HepG2 (cell line): Measurements from ENCODE around the gene PFKP. TPM values are rescaled to one million over a fixed set of nuclear protein-coding genes. Genes with fewer than 3 reads are reported as not detected.

ENCODE experiments used
- ATAC-seq: fragments of 200-7000 bp; cut with Tn5 transposase; 3 replicates; pipeline ENCODE4 v1.9.1; 2020; ENCODE audit warnings: mild to moderate bottlenecking, moderate library complexity
- BruUV-seq: library from RNA; stranded (reverse); fragments of 400-500 nt; replicated peaks from 2 replicates; lab custom pipeline; 2021; lab: Mats Ljungman, UMichigan
- CTCF ChIA-PET: fragments of 300-600 bp; formaldehyde crosslinking; extraction: SDS; loops from one replicate; lab custom pipeline; 2021; ENCODE audit warnings: low total read pairs, inconsistent platforms, low intra/inter-chr PET ratio; lab: Yijun Ruan, JAX
- POLR2A ChIA-PET: fragments of 350-600 bp; sonication (Branson Sonifier 250); formaldehyde crosslinking; loops from one replicate; lab custom pipeline; 2020; ENCODE audit warnings: antibody characterized with exemption, inconsistent platforms; lab: Yijun Ruan, JAX
- DNase-seq: peaks from one replicate; pipeline ENCODE4 v3.0.0-alpha.2; 2015; ENCODE audit warnings: low spot score
- FAIRE-seq: peaks from 3 replicates; lab custom pipeline; 2011; peaks lifted over from hg19 to GRCh38; lab: Jason Lieb, UNC
- H2AFZ ChIP-seq: one replicate; pipeline ENCODE4 v1.6.1; 2011; ENCODE audit warnings: low read length, inconsistent platforms
- H3K27ac ChIP-seq: fragments of 300-600 bp; 3 replicates; pipeline ENCODE4 v1.8.0; 2011; ENCODE audit warnings: mixed run types, mild to moderate bottlenecking, mixed read lengths, low read length, inconsistent platforms; ENCODE audit not compliant: insufficient read depth; ENCODE audit errors: extremely low read length
- H3K27me3 ChIP-seq, 2 experiments: fragments of 200-600 bp in 1 of 2; 2 replicates in 1 of 2; 3 replicates in 1 of 2; pipeline versions ENCODE4 v1.6.0 to v1.8.0; 2011; ENCODE audit warnings: low read length in 2 of 2, mild to moderate bottlenecking in 2 of 2, moderate library complexity in 2 of 2, inconsistent platforms in 1 of 2; ENCODE audit not compliant: insufficient read depth in 2 of 2, control insufficient read depth in 1 of 2
- H3K36me3 ChIP-seq, 2 experiments: fragments of 200-600 bp in 1 of 2; replicated peaks in 1 of 2; 2 replicates in 1 of 2; 3 replicates in 1 of 2; pipeline versions ENCODE4 v1.5.1 to v1.8.0; 2011; ENCODE audit warnings: low read length in 2 of 2, inconsistent platforms in 1 of 2; ENCODE audit not compliant: insufficient read depth in 2 of 2, control insufficient read depth in 1 of 2
- H3K4me1 ChIP-seq: 2 replicates; pipeline ENCODE4 v1.5.1; 2012; ENCODE audit warnings: low read length, inconsistent platforms; ENCODE audit not compliant: insufficient read depth
- H3K4me2 ChIP-seq: 2 replicates; pipeline ENCODE4 v1.6.0; 2011; ENCODE audit warnings: low read depth, low read length, inconsistent platforms
- H3K4me3 ChIP-seq, 3 experiments: fragments of 200-600 bp in 1 of 3; sonication (generic), shearing (Covaris generic) in 1 of 3; replicated peaks in 1 of 3; 2 replicates each; pipeline ENCODE4 v1.5.1; 2011 to 2016; ENCODE audit warnings: low read length in 3 of 3, inconsistent platforms in 2 of 3, low read depth in 2 of 3, mild to moderate bottlenecking in 2 of 3, control low read depth in 1 of 3, mixed read lengths in 1 of 3; ENCODE audit not compliant: insufficient read depth in 1 of 3
- H3K79me2 ChIP-seq: one replicate; pipeline ENCODE4 v1.6.1; 2011; ENCODE audit warnings: low read length, inconsistent platforms; ENCODE audit not compliant: insufficient read depth
- H3K9ac ChIP-seq: 2 replicates; pipeline ENCODE4 v1.6.0; 2011; ENCODE audit warnings: mild to moderate bottlenecking, low read depth, low read length, inconsistent platforms; ENCODE audit not compliant: insufficient read depth
- H3K9me3 ChIP-seq: 2 replicates; pipeline ENCODE4 v1.5.1; 2012; ENCODE audit warnings: mild to moderate bottlenecking, low read length
- H4K20me1 ChIP-seq: 2 replicates; pipeline ENCODE4 v1.6.0; 2011; ENCODE audit warnings: inconsistent platforms, mild to moderate bottlenecking, low read length, moderate library complexity; ENCODE audit not compliant: insufficient read depth
- CBX2 ChIP-seq, 2 experiments: fragments of 200-600 bp in 1 of 2; sonication (generic); formaldehyde crosslinking in 1 of 2; IDR thresholded peaks; 2 replicates each; pipeline versions ENCODE4 v1.7.0 to v1.8.1; 2018 to 2022; ENCODE audit warnings: low read depth in 2 of 2, low read length in 1 of 2, mild to moderate bottlenecking in 1 of 2, missing genetic modification reagents in 1 of 2
- CREM ChIP-seq, 2 experiments: sonication (generic) in 1 of 2; formaldehyde crosslinking in 1 of 2; IDR thresholded peaks; 2 replicates each; pipeline versions ENCODE4 v1.4.0 to v1.6.1; 2016 to 2020; ENCODE audit warnings: antibody characterized with exemption in 1 of 2, mild to moderate bottlenecking in 1 of 2, missing genetic modification reagents in 1 of 2
- GZF1 ChIP-seq: sonication (generic); formaldehyde crosslinking; IDR thresholded peaks from 2 replicates; pipeline ENCODE4 v1.5.1; 2020; ENCODE audit warnings: mild to moderate bottlenecking, missing genetic modification reagents
- HNRNPH1 ChIP-seq: fragments of 200-400 bp; formaldehyde crosslinking; optimal IDR thresholded peaks from 2 replicates; pipeline ENCODE3; 2017; ENCODE audit warnings: mild to moderate bottlenecking, low read depth, low read length
- MTA3 ChIP-seq: sonication (generic); formaldehyde crosslinking; IDR thresholded peaks from 2 replicates; pipeline ENCODE4 v1.4.0; 2020; ENCODE audit warnings: missing genetic modification reagents
- NBN ChIP-seq: fragments of 450-650 bp; conservative IDR thresholded peaks from 2 replicates; pipeline ENCODE4 v1.6.1; 2017
- RAD51 ChIP-seq: fragments of 450-650 bp; IDR thresholded peaks from 2 replicates; pipeline ENCODE4 v1.6.1; 2016; ENCODE audit warnings: borderline replicate concordance
- ZBTB25 ChIP-seq: IDR thresholded peaks from 2 replicates; pipeline ENCODE4 v1.6.1; 2018; ENCODE audit warnings: missing genetic modification reagents
- ZC3H13 ChIP-seq: sonication (generic); formaldehyde crosslinking; IDR thresholded peaks from 2 replicates; pipeline ENCODE4 v1.8.1; 2023; ENCODE audit warnings: mild to moderate bottlenecking, missing genetic modification reagents, moderate library complexity
- ZEB1 ChIP-seq: IDR thresholded peaks from 2 replicates; pipeline ENCODE4 v1.6.1; 2012; ENCODE audit warnings: mild to moderate bottlenecking, low read depth, inconsistent platforms; ENCODE audit not compliant: insufficient replicate concordance
- ZFP36L2 ChIP-seq: sonication (generic); formaldehyde crosslinking; IDR thresholded peaks from 2 replicates; pipeline ENCODE4 v1.4.0; 2020; ENCODE audit warnings: missing genetic modification reagents
- ZNF230 ChIP-seq: sonication (generic); formaldehyde crosslinking; IDR thresholded peaks from 2 replicates; pipeline ENCODE4 v1.4.0; 2020; ENCODE audit warnings: mild to moderate bottlenecking, missing genetic modification reagents
- ZNF558 ChIP-seq: sonication (generic); formaldehyde crosslinking; IDR thresholded peaks from 2 replicates; pipeline ENCODE4 v1.9.0; 2022; ENCODE audit warnings: mild to moderate bottlenecking, missing genetic modification reagents, borderline replicate concordance
- ZNF780A ChIP-seq: sonication (generic); formaldehyde crosslinking; IDR thresholded peaks from 2 replicates; pipeline ENCODE4 v1.8.0; 2022; ENCODE audit warnings: mild to moderate bottlenecking, missing genetic modification reagents, moderate library complexity
- ZNF784 ChIP-seq: sonication (generic); formaldehyde crosslinking; IDR thresholded peaks from 2 replicates; pipeline ENCODE4 v1.5.1; 2020; ENCODE audit warnings: missing genetic modification reagents, mild to moderate bottlenecking, borderline replicate concordance
- ZNF883 ChIP-seq: sonication (generic); formaldehyde crosslinking; IDR thresholded peaks from 2 replicates; pipeline ENCODE4 v1.5.1; 2020; ENCODE audit warnings: mild to moderate bottlenecking, missing genetic modification reagents; ENCODE audit errors: not compliant biosample characterization
- ZSCAN12 ChIP-seq: sonication (generic); formaldehyde crosslinking; IDR thresholded peaks from 2 replicates; pipeline ENCODE4 v1.9.0; 2021; ENCODE audit warnings: mild to moderate bottlenecking, missing genetic modification reagents
- WGBS: methylation state at CpG from one replicate; pipeline ENCODE4 v1.1.6; 2017; ENCODE audit warnings: low lambda C conversion rate; 5-methylcytosine and 5-hydroxymethylcytosine counted together
- in situ Hi-C: cut with HindIII; loops from 2 replicates; pipeline ENCODE4 v1.10.0; 2017; ENCODE audit warnings: low pct_unique_long_range_greater_than_20kb; ENCODE audit not compliant: extremely low pct_ligation_motif_present
- intact Hi-C: fragments of 100-400 bp; cut with micrococcal nuclease; formaldehyde crosslinking; loops from one replicate; pipeline ENCODE4 v1.10.0; 2022; ENCODE audit not compliant: unreplicated experiment
- polyA plus RNA-seq, 8 experiments: library from polyadenylated mRNA; depleted of rRNA in 3 of 8; stranded (reverse) in 7 of 8; unstranded in 1 of 8; fragments of >200 nt; fragmentation: Illumina TruSeq in 4 of 8; extraction: Trizol in 4 of 8; gene quantifications; 2 replicates each; pipeline versions ENCODE4 v1.2.1 to v1.2.3, GENCODE V29; 2011 to 2016; ENCODE audit warnings: low read depth in 4 of 8, missing spikeins in 1 of 8, mixed read lengths in 1 of 8; ENCODE audit not compliant: insufficient read depth in 1 of 8
- total RNA-seq, 5 experiments: library from RNA; depleted of rRNA; stranded (reverse); fragments of >200 nt; fragmentation: Illumina TruSeq; extraction: Trizol; gene quantifications; 2 replicates each; pipeline ENCODE4 v1.2.3, GENCODE V29; 2016; ENCODE audit warnings: low read depth in 1 of 5
- TF ChIP-seq, protein P1 (sequence below): sonication (generic); formaldehyde crosslinking; IDR thresholded peaks from 2 replicates; pipeline ENCODE4 v1.4.0; 2020; ENCODE audit warnings: mild to moderate bottlenecking, missing genetic modification reagents
- TF ChIP-seq, protein P2 (sequence below): sonication (generic); formaldehyde crosslinking; IDR thresholded peaks from 2 replicates; pipeline ENCODE4 v1.5.0; 2020; ENCODE audit warnings: mild to moderate bottlenecking, missing genetic modification reagents

The PFKP gene
- total and polyA plus RNA-seq, 2 of the 13 experiments (the other 11 are each of a cell fraction or from before 2014, with no cell fraction given) = 0.80 to 2.4 TPM

- Histone ChIP-seq H3K4me2 (no peak overlapping the region), H2AFZ (no peak overlapping the region), H3K9ac (no peak overlapping the region), H3K4me1 (peaks cover 4% of the 10 kb centered on the region; the same call in 1 of the 2 replicates), H3K79me2 (no peaks in the 10 kb centered on the region), H3K27me3 (no peaks in the 10 kb centered on the region), H4K20me1 (0 out of 2 replicates have a peak, but pooled peaks cover 2% of the 10 kb centered on the region), H3K36me3 (no peaks in the 10 kb centered on the region), H3K9me3 (no peaks in the 10 kb centered on the region), H3K4me3 (no peak overlapping the region), H3K27ac (no peak overlapping the region)
- FAIRE-seq = no peak
- ATAC-seq = no peak
- in situ Hi-C loops (no loop called here), intact Hi-C loops (no loop called here)
- CTCF ChIA-PET = no interaction called here
- no TSS peak for BruUV-seq
- no peak for TF ChIP-seq ZFP36L2 (CRISPR knock-in tag)
- TF ChIP-seq GZF1 = no peak
- TF ChIP-seq, protein P1, sequence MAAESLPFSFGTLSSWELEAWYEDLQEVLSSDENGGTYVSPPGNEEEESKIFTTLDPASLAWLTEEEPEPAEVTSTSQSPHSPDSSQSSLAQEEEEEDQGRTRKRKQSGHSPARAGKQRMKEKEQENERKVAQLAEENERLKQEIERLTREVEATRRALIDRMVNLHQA (CRISPR knock-in tag) = no peak
- TF ChIP-seq NBN = no peak
- no peak for TF ChIP-seq ZBTB25 (CRISPR knock-in tag)
- no peak for TF ChIP-seq ZNF883 (CRISPR knock-in tag)
- no peak for TF ChIP-seq ZEB1
- TF ChIP-seq RAD51 = no peak
- TF ChIP-seq ZNF780A = no peak
- TF ChIP-seq MTA3 (CRISPR knock-in tag) = no peak
- TF ChIP-seq CBX2 (IDR thresholded peaks at IDR 0.05; ENCODE audit: low read depth, low read length) = no peak
- no peak for TF ChIP-seq CBX2 (CRISPR knock-in tag; IDR thresholded peaks at IDR 0.05; ENCODE audit: low read depth)
- TF ChIP-seq ZSCAN12 (CRISPR knock-in tag) = no peak
- no peak for TF ChIP-seq ZNF558
- TF ChIP-seq ZC3H13 (CRISPR knock-in tag) = no peak
- TF ChIP-seq CREM (IDR thresholded peaks at IDR 0.05) = no peak
- TF ChIP-seq CREM (CRISPR knock-in tag; IDR thresholded peaks at IDR 0.05) = no peak
- TF ChIP-seq ZNF230 (CRISPR knock-in tag) = no peak
- TF ChIP-seq, protein P2, sequence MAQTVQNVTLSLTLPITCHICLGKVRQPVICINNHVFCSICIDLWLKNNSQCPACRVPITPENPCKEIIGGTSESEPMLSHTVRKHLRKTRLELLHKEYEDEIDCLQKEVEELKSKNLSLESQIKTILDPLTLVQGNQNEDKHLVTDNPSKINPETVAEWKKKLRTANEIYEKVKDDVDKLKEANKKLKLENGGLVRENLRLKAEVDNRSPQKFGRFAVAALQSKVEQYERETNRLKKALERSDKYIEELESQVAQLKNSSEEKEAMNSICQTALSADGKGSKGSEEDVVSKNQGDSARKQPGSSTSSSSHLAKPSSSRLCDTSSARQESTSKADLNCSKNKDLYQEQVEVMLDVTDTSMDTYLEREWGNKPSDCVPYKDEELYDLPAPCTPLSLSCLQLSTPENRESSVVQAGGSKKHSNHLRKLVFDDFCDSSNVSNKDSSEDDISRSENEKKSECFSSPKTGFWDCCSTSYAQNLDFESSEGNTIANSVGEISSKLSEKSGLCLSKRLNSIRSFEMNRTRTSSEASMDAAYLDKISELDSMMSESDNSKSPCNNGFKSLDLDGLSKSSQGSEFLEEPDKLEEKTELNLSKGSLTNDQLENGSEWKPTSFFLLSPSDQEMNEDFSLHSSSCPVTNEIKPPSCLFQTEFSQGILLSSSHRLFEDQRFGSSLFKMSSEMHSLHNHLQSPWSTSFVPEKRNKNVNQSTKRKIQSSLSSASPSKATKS (CRISPR knock-in tag) = no peak
- no peak for TF ChIP-seq ZNF784 (CRISPR knock-in tag)
- TF ChIP-seq HNRNPH1 = no peak
- 76% methylated on average over 8 of the region's 8 CpGs for WGBS
- no peak for DNase-seq
- POLR2A ChIA-PET = no interaction called here
Observed at GRCh38 chr10:3108033-3108432, 40.7 kb downstream of the PFKP start.
